HAP-1 (cell line): ENCODE results near the gene ZBTB7A.
A peak's percentile ranks its signal among the peaks of the same experiment; 100 is the strongest.

Source experiments
- DNase-seq, 2 experiments: peaks; one replicate each; pipeline ENCODE4 v3.0.0-alpha.2; 2016 to 2020; ENCODE audit warnings: low spot score in 2 of 2
- H3K27me3 ChIP-seq: fragments of 250-450 bp; sonication (Bioruptor Pico); 2 replicates; pipeline ENCODE4 v1.5.1; 2020; ENCODE audit warnings: low read depth, mild to moderate bottlenecking, moderate library complexity
- H3K36me3 ChIP-seq: fragments of 250-450 bp; sonication (Bioruptor Pico); replicated peaks from 2 replicates; pipeline ENCODE4 v1.5.1; 2020; ENCODE audit warnings: mild to moderate bottlenecking
- H3K4me1 ChIP-seq: fragments of 250-450 bp; sonication (Bioruptor Pico); 2 replicates; pipeline ENCODE4 v1.5.1; 2020; ENCODE audit warnings: mild to moderate bottlenecking
- H3K4me3 ChIP-seq: fragments of 250-450 bp; sonication (Bioruptor Pico); 2 replicates; pipeline ENCODE4 v1.5.1; 2020; ENCODE audit warnings: mild to moderate bottlenecking, moderate library complexity
- H3K9me3 ChIP-seq: fragments of 250-450 bp; sonication (Bioruptor Pico); 2 replicates; pipeline ENCODE4 v1.5.1; 2020; ENCODE audit warnings: mild to moderate bottlenecking, moderate library complexity
- in situ Hi-C: fragments of 300-500 bp; cut with MboI; formaldehyde crosslinking; loops from 3 replicates; pipeline ENCODE4 v1.14.3; 2020; ENCODE audit warnings: low sequenced_read_pairs, inconsistent platforms, mixed read lengths

ZBTB7A gene

DNA sequence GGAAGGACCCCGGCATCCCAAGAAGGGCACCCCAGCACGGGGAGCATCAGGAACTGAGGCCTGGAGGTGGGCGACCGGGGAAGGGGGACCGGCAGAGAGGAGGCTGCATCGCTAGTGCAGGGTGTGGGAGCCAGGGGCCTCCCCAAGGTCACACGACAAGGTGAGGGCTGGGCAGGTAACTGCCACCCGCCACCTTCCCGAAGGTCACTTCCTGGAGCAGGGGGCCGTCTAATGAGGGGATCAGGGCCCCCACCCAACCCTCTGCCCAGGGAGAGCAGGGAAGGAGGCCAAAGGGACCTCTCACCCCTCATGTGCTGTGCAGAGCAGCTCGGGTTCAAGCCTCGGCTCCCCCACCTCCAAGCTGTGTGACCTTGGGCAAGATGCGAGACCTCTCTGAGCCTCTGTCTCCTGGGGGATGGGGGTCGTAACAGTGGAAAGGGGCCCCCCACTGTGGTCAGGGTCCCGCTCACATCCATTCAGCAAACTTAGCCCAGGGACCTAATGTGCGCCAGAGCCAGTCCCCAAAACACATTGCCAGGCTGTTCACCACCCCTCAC, 6.0 kb downstream of the ZBTB7A start:
- H3K27me3 ChIP-seq = no peaks in the 10 kb centered on the region
- in situ Hi-C loops = no loop called here
- H3K9me3 ChIP-seq = no peaks in the 10 kb centered on the region
- H3K4me3 ChIP-seq = no peak overlapping the region
- H3K4me1 ChIP-seq = peaks cover 12% of the 10 kb centered on the region; the same call in 1 of the 2 replicates
- no peak for DNase-seq
- H3K36me3 ChIP-seq = peaks cover 36% of the 10 kb centered on the region

GRCh38 chr19:4059891-4060620, 6.6 kb downstream of the ZBTB7A start:
- Histone ChIP-seq H3K9me3 (no peaks in the 10 kb centered on the region), H3K4me1 (peaks cover 12% of the 10 kb centered on the region; the same call in 1 of the 2 replicates), H3K4me3 (no peak overlapping the region), H3K27me3 (no peaks in the 10 kb centered on the region), H3K36me3 (peaks cover 41% of the 10 kb centered on the region)
- in situ Hi-C loops = no loop called here
- DNase-seq = no peak

DNA sequence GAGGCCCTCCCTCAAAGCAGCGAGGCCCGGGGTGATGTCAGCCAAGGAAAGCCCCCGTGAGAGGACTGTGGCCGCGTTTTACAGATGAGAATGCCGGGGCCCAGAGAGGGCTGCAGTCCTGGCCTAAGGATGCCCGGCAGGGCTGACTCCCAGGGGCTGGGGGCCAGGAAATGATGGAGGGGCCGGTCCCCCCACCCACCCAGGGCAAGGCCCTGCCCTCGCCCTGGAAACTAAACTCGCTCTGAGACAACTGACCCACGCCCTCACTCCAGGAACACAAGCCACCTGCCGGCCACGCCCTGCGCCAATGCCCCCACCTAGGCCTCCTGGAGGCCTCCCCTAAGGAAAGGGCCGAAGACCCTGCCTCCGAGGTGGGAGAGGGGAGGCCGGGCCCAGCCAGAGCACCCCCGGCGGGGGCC, 7.2 kb downstream of the ZBTB7A start:
- H3K27me3 ChIP-seq = no peaks in the 10 kb centered on the region
- peaks cover 12% of the 10 kb centered on the region; the same call in 1 of the 2 replicates for H3K4me1 ChIP-seq
- peaks cover 47% of the 10 kb centered on the region for H3K36me3 ChIP-seq
- no peak for DNase-seq
- no peak overlapping the region for H3K4me3 ChIP-seq
- no peaks in the 10 kb centered on the region for H3K9me3 ChIP-seq
- in situ Hi-C loops = no loop called here

DNA sequence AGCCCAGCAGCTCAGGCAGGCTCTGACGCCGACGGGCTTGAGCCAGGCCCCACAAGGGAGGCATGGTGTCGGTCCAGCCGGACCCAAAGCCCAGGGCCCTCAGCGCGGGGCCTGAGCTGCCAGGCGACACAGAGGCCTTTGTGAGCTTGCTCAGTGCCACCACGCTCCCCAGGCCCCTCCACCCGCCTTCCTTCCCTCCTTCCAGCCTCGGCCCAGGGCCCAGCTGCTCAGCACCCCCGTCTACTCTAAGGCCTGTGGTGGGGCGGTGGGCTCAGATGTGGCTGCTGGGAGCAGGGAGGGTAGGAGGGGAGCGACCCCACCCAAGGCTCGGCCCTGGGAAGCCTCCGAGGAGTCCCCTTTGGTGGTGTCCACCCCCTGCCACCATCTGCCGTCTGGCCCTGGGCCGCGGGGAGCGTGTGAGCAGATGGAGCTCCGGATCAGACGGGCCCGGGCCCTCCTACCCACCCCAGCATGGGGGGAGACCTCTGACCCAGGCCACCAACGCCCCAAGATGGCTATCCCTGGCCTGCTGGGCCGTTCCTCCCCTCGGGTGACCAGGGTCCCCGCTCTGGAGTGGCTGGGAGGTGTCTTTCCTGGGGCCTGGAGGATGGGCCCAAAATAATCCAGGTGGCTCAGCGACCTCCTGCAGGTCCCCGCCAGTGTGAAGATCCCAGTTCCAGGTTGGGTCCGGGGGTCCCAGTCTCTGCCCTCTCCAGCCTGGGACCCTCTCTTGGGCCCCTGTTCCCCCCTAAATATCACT, 7.8 kb downstream of the ZBTB7A start:
- H3K4me3 ChIP-seq = no peak overlapping the region

DNA sequence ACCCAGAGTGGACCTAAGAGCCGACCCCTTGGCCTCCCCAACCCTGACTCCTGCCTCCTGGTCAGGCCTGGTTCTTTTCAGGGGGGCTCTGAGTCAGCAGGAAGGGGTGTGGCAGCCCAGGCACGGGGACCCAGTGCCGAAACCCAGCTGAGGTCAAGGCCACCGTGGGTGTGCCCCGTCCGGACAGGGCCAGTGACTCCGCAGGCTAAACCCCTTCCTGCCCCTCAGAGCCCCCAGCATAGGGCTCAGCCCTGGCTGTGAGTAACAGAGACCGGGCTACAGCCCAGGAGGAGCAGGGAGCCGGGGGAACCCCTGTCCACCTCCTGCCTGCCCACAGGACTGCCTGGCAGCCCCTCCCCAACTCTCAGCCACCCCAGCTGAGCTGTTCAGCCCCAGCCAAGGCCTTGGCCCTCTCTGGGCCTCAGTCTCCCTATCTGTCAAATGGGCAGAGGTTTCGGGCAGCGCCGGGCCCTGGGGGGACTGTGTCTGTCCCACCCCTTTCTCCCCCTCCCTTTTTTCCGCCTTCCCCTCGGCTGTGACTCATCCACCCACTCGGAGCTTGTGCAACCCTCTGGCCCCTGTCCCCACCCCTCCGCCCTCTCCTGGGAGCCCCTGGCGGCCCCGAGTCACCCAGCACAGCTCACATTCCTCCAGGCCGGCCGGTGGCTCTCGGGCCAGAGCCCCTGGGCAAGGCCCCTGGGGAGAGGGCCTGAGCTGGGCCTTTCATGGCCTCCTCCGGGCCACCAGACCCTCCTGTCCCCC, 8.6 kb downstream of the ZBTB7A start:
- H3K36me3 ChIP-seq = peaks cover 49% of the 10 kb centered on the region
- in situ Hi-C loops = no loop called here
- no peaks in the 10 kb centered on the region for H3K9me3 ChIP-seq
- H3K4me1 ChIP-seq = peaks cover 6% of the 10 kb centered on the region; the same call in 1 of the 2 replicates
- no peak overlapping the region for H3K4me3 ChIP-seq
- no peaks in the 10 kb centered on the region for H3K27me3 ChIP-seq
- peak in 1 of 2 experiments; percentile 52 for DNase-seq

More for the DNA sequence above, 7.8 kb downstream of the ZBTB7A start:
- in situ Hi-C loops = no loop called here
- H3K27me3 ChIP-seq = no peaks in the 10 kb centered on the region
- H3K9me3 ChIP-seq = no peaks in the 10 kb centered on the region
- no peak for DNase-seq
- H3K4me1 ChIP-seq = peaks cover 12% of the 10 kb centered on the region; the same call in 1 of the 2 replicates
- H3K36me3 ChIP-seq = peaks cover 48% of the 10 kb centered on the region

- in situ Hi-C loops = no loop called here
- Histone ChIP-seq H3K4me1 (no peaks in the 10 kb centered on the region), H3K36me3 (peaks cover 50% of the 10 kb centered on the region), H3K4me3 (no peak overlapping the region), H3K27me3 (no peaks in the 10 kb centered on the region), H3K9me3 (no peaks in the 10 kb centered on the region)
- no peak for DNase-seq
Measured at GRCh38 chr19:4055209-4055552, 11.5 kb downstream of the ZBTB7A start.

DNA sequence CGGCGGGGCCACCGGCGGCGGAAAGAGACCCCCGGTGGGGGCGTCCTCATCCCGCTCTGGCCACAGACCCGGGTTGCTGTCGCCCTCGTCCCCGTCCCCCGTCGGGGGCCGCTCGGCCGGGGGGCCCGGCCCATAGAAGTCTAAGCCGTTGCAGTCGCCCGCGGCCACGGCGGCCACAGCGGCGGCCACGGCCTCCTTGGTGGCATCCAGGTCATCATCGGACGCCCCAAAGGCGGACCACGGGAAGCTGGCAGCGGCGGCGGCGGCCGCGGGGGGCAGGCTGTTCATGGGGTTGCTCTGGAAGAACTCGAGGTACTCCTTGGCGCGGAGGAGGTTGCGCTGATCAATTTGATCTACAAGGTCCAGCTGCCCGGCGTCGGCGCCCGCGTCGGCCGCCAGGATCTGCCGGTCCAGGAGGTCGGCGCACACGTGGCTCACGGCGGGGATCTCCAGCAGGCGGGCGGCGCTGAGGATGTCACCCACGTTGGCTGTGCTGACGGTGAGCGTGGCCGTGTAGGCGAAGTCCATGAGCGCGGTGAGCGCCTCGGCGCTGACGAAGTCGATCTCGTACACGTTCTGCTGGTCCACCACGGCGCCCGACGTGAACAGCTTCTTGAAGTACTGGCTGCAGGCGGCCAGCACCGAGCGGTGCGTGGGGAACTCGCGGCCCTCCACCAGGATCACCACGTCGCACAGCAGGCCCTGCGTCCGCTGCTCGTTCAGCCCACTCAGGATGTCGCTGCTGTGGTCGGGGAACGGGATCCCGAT, 12.1 kb downstream of the ZBTB7A start:
- no peak overlapping the region for H3K4me3 ChIP-seq
- in situ Hi-C loops = no loop called here
- H3K36me3 ChIP-seq = peaks cover 51% of the 10 kb centered on the region
- no peaks in the 10 kb centered on the region for H3K9me3 ChIP-seq
- H3K27me3 ChIP-seq = no peaks in the 10 kb centered on the region
- H3K4me1 ChIP-seq = no peaks in the 10 kb centered on the region
- DNase-seq = no peak

- in situ Hi-C loops = no loop called here
- Histone ChIP-seq H3K9me3 (no peaks in the 10 kb centered on the region), H3K27me3 (no peaks in the 10 kb centered on the region), H3K4me3 (no peak overlapping the region), H3K4me1 (no peaks in the 10 kb centered on the region), H3K36me3 (peaks cover 54% of the 10 kb centered on the region)
- DNase-seq = no peak
Measured at GRCh38 chr19:4053423-4054324, 13.0 kb downstream of the ZBTB7A start.

GRCh38 chr19:4052993-4053422, 13.7 kb downstream of the ZBTB7A start:
- H3K4me1 ChIP-seq = no peaks in the 10 kb centered on the region
- H3K4me3 ChIP-seq = no peak overlapping the region
- in situ Hi-C loops = no loop called here
- H3K27me3 ChIP-seq = no peaks in the 10 kb centered on the region
- DNase-seq = no peak
- H3K9me3 ChIP-seq = no peaks in the 10 kb centered on the region
- H3K36me3 ChIP-seq = peaks cover 58% of the 10 kb centered on the region

DNA sequence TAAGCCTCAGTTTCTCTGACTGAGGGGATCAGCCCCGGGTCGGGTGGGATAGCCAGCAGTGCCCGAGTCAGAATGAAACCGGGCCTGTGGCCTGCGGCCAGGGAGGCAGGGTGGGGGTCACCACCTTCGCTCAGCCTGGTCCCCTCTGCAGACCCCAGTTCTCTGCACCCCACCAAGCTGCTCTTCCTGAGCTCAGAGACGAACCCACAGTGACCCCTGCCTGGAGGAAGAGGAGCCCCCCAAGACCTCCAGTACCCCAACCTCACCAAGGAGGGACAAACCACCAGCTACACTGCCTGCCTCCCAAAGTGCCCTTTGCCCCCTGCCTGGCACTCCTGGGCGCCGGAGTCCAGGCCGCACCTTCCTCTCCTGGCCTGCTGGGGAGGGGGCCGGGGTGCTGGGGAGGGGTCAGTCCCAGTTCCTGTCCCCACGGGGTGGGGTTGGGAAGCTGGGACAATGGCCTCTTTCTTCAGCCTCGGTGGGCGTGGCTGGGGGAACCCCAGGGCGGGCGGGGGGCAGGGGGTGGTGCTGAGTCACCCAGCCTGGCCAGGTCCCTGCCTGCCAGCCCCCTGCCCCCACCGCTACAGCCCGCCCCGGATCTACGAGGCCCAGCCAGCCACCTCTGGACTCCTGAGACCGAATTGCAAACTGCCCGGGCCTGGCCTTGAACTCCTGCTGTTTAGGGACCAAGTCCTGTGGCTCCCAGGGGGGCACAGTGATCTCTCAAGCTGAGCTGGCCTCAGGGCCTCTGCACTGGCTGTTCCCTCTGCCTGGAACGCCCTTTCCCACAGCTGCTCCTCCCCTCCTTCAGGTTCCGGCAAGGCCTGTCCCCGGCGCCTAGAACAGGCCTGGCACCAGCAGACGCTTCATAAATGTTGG, 14.3 kb downstream of the ZBTB7A start:
- H3K4me3 ChIP-seq = no peak overlapping the region
- no peaks in the 10 kb centered on the region for H3K9me3 ChIP-seq
- no peak for DNase-seq
- H3K4me1 ChIP-seq = no peaks in the 10 kb centered on the region
- peaks cover 59% of the 10 kb centered on the region for H3K36me3 ChIP-seq
- no peaks in the 10 kb centered on the region for H3K27me3 ChIP-seq
- in situ Hi-C loops = no loop called here

GRCh38 chr19:4051175-4052101, 15.3 kb downstream of the ZBTB7A start:
- no peak for DNase-seq
- no peaks in the 10 kb centered on the region for H3K27me3 ChIP-seq
- H3K9me3 ChIP-seq = no peaks in the 10 kb centered on the region
- H3K36me3 ChIP-seq = peaks cover 59% of the 10 kb centered on the region
- H3K4me3 ChIP-seq = no peak overlapping the region
- in situ Hi-C loops = no loop called here
- H3K4me1 ChIP-seq = no peaks in the 10 kb centered on the region
